Activated CD4-positive, alpha-beta T cell treated with anti-CD3 and anti-CD28 coated beads, Interleukin-2, amount 50 U/mL, for 16 hours (primary cell): ENCODE measurements around the gene TOX4.
"Not testable (repeated sequence)": the region's sequence is repeated elsewhere in the genome, so short reads cannot be mapped to it uniquely, and the experiment has no call there.

Experiments
- DNase-seq: peaks from one replicate; pipeline ENCODE4 v3.0.0-alpha.2; 2020

TOX4 gene

DNA sequence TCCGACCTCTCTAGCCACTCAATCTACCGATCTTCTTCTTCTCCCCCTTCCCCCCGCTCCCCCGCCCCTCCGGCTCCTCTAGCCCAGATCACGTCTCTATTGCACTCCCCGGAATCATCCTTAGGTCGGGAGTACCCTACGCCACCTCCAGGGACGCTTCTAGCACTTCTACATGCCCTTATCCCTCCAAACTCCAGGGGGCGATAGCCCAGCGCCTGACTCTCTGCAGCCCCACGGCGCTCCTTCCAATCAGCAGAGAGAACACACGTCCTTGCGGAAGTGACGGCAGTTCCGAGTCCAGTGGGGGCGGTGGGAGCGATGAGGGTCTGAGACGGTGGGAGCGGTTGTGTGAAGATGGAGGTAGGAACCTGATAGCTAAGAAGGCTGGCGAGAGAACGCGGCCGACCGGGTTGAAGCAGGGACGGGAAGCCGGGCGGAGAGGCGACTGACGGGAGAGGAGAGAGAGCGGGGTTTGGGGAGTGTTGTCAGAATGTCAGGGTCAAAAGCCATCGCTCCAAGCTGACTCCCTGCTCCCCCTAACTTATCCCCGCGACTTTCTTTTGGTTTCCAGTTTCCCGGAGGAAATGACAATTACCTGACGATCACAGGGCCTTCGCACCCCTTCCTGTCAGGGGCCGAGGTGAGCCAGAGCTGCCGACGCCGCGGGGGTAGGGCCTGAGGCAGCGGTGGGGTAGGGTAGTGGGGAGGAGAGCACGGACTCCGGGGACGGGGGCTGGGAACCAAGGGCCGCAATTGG lies at the start of gene TOX4, which contains the start of gene RAB2B:
TOX4 (plus strand) TSS at position 271 of the 757 bp plus-strand sequence; CDS start at position 355, 84 bp downstream.
RAB2B (minus strand) TSS at position 35 of the 757 bp plus-strand sequence. CDS start 87 bp downstream, outside the sequence.
- peak; percentile 99 for DNase-seq

- DNase-seq = no peak
These were observed 48.1 kb upstream of the TOX4 start for GRCh38 chr14:21428930-21429329.

DNA sequence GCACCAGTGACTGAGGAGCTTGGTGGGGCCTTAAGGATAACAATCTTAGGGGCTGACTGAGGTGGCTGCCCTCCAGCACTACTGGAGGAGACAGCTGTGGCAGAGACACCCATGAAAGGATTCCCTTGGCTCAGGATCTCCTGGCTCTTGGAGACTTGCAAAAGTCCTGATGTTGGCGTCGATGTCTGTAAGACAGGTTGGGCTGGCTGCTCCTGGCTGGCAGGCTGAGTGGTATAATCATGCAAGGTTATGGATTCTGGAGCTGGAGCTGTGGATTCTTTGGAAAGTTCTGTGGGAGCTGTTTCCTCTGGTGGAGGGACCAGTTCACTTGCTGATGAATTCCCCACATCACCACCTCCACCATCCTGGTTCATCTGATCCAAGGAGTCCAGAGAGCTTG lies 45.9 kb upstream of the TOX4 start:
- DNase-seq = no peak

DNA sequence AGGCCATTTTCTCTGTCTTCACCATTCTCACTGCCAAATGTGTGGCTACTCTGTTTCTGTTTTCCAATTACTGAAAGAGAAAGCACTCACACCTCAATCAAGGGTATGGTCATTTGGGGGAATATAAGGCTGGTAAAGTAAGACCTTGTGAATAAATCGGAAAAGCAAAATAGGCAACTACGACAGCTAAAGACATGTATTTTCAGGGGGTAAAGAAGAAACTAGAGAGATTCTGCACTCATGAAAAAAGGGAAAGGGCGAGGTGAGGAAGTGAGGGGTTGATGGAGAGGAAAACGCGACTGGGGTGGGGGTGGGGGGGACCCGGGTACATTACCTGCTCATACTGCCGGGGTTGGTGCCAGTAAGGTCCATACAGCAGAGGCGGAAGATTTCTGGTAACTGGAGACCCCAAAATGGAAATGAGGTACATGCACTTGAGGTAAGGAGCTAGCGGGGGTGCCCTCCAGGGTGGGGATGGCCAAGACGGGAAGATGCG lies 40.4 kb upstream of the TOX4 start:
- no peak for DNase-seq

DNA sequence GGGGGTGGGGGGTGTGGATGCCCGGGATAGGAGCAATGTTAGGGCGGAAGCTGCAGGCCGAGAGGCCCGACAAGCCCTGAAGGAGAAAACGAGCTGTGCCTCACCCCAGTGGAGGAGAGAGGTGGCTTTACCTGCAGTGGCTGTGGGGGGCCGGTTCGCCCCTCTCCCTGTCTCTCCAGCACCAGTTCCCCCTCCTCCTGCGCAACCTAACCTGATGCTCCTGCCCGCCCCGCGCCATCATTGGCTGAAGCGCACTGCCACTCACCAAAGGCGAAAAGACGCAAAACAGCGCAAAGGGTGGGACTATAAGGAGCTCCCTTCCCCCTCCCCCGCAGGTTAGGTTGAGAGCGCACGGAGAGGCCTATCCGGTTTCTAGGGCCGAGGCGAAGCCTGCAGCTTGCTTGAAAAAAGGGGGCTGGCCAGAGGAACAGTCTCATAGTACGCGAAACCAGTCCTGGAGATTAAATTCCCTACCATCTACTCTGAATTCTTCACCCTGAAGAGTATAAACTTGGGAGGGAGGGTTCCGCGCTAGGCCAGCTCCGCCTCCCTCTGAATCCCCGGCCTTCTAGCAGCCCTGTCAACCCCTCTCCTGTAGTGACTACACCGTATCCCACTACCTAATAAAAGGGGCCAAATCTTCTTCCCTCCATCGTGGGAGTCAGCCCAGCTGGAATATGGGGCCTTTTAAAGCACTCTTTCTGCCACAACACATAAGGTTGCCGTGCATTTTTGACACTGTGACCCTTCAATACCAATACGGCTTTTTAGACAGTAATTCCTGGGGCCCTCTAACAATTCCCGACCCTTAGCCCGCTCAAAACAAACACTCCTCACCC lies 39.7 kb upstream of the TOX4 start:
- DNase-seq = peak; percentile 98

DNA sequence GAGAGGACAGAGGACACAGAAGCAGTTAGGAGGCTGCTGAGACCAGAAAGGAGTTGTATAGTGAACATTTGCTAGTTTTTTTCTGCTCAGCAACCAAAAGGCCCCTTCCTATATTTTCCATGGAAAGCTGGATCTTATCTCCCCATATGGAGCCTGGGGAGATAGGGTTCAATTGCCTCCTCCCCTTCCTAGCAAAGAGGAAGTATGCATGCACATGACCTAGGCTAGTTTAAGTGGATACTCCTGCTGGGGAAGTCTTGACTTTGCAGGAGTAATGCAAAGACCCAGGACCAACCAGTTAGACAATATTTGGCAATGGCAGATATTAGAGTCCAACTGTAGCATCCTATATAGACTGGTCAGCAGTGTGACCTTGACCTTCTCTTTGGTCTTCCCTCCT lies 36.1 kb upstream of the TOX4 start:
- no peak for DNase-seq

GRCh38 chr14:21442657-21443056 lies 34.3 kb upstream of the TOX4 start:
- DNase-seq = not testable (repeated sequence)

DNA sequence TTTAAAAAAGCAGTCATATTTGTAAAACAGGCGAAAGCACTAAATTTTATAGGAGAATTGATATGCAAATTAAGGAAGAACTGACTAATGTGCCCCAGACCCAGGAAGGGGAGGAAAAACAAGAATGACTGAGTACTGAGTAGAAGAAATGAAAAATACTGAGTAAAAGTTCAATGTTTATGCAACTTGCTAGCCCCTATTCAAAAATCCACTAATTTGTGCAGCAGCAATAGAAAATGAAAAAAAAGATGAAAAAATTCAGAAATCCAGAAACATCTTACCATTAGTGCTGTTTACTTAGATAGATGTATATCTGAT lies 27.1 kb upstream of the TOX4 start:
- no peak for DNase-seq

GRCh38 chr14:21454843-21455544 lies 22.0 kb upstream of the TOX4 start:
- peak; percentile 38 for DNase-seq

DNA sequence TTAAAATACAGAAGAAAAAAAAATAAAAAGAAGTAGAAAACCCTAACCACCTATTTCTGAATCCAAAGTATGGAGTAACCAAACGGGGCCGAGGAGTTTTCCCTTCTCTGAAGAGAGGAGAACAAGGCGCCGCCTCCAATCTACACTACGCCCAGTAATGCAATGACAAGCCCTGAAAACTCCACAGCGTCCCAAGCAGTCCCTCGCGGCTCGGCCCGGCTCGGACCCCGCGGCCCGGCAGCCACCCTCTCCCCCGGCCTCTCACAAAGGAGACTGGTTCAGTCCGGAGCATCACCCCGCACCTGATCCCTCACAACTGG lies 21.4 kb upstream of the TOX4 start:
- DNase-seq = no peak

- DNase-seq = peak; percentile 100
These were observed 20.9 kb upstream of the TOX4 start, which contains the start of gene CHD8 for GRCh38 chr14:21455912-21456667. TSS of gene CHD8 (minus strand) at chr14:21456123. CDS start at chr14:21431643, 24,480 bp downstream.

DNA sequence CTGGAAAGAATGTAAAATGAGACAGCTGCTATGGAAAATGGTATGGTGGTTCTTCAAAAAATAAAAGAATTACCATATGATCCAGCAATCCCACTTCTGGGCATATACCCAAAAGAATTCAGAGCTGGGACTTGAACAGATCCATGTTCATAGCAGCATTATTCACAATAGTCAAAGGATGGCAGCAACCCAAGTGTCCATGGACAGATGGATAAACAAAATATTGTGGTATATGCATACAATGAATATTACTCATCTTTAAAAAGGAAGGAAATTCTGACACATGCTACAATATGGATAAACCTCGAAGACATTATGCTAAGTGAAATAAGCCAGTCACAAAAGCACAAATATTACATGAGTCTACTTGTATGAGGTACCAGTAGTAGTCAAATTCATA lies 9.4 kb upstream of the TOX4 start:
- DNase-seq = no peak

DNA sequence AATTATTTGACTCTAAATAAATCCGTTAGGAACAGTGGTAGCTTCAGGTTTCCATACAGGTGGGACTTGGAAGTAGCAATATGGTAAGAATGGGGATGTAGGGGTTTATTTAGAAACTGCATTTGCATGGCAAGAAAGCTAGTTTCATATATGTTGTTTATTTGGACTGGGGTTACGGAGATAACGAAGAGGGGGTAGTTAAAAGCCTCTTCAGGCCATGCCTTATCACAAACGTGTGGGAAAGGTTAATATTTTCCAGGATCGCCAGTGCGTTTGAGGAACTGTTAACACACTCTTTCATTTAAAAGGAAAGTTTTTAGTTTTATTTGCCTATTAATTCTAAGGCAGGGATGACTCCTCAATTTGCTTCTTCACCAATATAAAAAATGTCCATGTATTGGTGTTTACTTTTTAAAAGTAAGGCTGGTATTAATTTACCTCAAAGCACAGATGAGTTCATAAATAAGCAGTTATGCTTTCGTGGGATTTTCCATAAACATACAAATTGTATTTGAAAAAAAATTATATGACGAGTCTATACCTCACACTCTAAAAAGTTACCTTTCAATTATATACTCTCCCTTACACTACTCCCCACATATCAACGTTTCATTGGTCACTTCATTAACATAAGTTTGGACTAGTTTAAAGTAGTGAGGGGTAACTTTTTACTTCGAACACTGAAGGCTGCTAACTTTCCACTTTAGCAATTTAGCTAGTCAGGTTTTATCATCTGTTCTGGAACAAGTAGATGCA lies 1.1 kb upstream of the TOX4 start:
- DNase-seq = no peak

DNA sequence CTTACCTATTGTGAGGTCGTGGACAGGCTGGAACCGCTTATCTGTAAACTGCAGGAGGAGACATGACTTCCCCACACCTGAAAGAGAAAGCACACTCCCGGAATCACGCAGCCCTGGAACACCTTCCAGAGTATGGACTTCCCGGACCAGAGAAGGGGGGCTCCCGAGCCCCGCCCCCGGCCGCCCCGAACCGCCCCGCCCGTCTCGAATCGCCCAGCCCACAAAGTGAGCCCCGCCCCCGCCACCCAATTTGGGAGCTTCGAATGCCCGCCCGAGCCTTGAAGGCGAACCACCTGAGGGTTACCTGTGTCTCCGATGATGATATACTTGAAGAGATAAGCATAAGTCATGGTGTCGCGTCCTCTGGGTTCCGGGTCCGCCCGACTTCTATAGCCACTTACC lies 471 bp upstream of the TOX4 start:
- no peak for DNase-seq

GRCh38 chr14:21486640-21487087 lies 9.7 kb downstream of the TOX4 start:
- no peak for DNase-seq

DNA sequence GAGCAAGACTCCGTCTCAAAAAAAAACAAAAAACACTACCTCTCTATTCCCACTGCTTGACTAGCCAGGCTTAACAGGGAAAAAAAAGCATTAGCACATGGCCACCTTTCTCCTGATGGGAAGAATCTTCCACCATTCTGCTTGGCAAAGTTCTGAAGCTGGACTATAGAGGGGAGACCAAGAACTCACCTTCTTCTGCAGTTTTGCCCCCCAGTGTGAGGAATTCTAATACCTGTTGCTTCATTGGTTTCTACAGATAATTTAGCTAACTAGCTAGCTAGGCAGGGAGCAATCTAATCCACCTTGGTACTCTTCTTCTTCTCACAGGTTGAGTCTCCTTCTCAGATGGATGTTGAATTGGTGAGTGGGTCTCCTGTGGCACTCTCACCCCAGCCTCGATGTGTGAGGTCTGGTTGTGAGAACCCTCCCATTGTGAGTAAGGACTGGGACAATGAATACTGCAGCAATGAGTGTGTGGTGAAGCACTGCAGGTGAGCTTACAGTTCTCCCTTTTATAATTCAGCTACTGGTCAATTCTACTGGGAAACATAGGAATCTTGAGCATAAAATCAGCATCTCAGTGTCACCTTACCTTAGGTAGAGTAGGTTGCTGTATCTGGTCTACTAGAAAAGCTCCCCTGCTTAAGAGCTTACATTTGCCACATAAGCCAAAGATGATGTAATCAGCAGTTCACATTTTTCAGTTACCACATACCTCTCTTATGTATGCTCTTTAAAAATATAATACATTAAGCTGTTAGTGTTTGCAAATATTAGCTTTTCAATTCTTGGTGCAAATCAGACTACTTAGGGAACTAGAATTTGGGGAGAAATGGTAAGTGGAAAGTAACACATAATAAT lies 18.1 kb downstream of the TOX4 start:
- no peak for DNase-seq

DNA sequence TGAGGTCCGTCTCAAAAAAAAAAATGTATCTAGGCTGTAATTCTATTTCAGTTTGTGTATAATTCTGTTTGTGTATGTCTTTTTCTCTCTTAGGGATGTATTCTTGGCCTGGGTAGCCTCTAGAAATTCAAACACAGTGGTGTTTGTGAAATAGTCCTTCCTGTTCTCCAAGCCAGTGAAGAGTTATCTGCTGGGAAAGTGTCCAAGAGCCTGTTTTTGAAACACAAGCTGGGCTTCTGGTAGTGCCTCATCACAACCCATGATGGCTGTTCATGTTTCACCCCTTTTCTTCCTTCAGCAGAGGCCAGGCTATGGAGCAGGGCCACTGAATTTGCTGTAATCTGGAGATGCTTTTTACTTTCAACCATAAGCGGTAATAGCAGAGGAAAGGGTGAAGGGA lies 19.5 kb downstream of the TOX4 start:
- DNase-seq = no peak

GRCh38 chr14:21498540-21499526 lies 21.8 kb downstream of the TOX4 start:
- peak; percentile 45 for DNase-seq

DNA sequence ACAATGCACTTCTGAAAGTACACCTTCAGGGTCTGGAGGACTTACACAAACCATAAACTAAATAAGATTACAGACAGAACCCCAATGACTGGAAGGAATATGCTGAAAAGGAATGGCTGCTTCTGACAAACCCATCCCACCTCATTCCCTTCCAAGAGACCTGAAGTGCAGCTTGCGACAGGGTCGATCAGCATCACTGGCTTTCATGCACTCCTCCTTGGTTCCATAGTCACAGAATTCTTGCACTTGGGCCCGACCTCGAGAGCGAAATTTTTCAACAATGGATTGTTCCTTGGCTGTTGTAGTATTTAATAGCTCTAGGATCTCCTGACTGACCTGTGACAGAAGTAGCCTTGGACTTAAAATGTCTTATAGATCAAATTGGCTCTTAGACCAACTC lies 24.6 kb downstream of the TOX4 start:
- DNase-seq = no peak

DNA sequence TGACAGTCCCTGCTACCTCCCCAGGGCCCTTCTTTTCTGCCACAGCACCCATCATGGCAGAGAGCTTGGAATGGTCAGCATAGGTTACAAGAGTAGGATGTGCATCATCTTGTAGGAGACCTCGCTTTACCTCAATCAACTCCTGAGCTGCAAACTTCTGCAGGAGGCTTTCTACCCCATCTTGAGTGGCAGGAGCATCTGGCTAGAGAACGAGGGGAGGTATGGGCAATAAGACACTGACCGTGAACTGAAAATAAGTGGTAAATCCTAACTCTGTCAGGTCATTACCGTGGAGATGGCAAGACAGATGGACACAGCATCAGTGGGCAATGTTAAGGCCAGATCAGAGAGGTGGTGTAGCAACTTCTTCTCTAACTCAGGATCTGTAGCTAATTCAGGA lies 26.4 kb downstream of the TOX4 start:
- DNase-seq = no peak
